Spleen (tissue), 11 donors: ENCODE data around the gene PLEKHN1. TPM values are rescaled to one million over a fixed set of nuclear protein-coding genes. Genes with fewer than 3 reads are reported as not detected.
A peak's percentile ranks its signal among the peaks of the same experiment; 100 is the strongest.

Experiments
- DNase-seq: peaks from one replicate; pipeline ENCODE4 v3.0.0-alpha.2; 2020
- H3K27ac ChIP-seq, 8 donors: fragments of 200-600 bp; sonication (generic) in 7 of 8; 1 replicate in 4 of 8; 2 replicates in 4 of 8; pipeline versions ENCODE4 v1.5.0 to v1.8.0; 2016 to 2021; ENCODE audit warnings: inconsistent platforms in 4 of 8, mild to moderate bottlenecking in 4 of 8, moderate library complexity in 1 of 8
- H3K27me3 ChIP-seq, 7 donors: fragments of 200-600 bp; sonication (generic) in 6 of 7; replicated peaks in 1 of 7; 1 replicate in 4 of 7; 2 replicates in 3 of 7; pipeline versions ENCODE4 v1.5.0 to v1.8.0; 2016 to 2021; ENCODE audit warnings: inconsistent platforms in 3 of 7, mild to moderate bottlenecking in 1 of 7
- H3K36me3 ChIP-seq, 6 donors: fragments of 200-600 bp; sonication (generic) in 5 of 6; 1 replicate in 4 of 6; 2 replicates in 2 of 6; pipeline versions ENCODE4 v1.5.0 to v1.8.0; 2016 to 2021; ENCODE audit warnings: inconsistent platforms in 2 of 6
- H3K4me1 ChIP-seq, 6 donors: fragments of 200-600 bp; sonication (generic) in 5 of 6; 1 replicate in 3 of 6; 2 replicates in 3 of 6; pipeline versions ENCODE4 v1.5.0 to v1.8.0; 2016 to 2021; ENCODE audit warnings: inconsistent platforms in 3 of 6
- H3K4me3 ChIP-seq, 8 donors: fragments of 200-600 bp; sonication (generic) in 7 of 8; 1 replicate in 4 of 8; 2 replicates in 4 of 8; pipeline versions ENCODE4 v1.5.0 to v1.8.0; 2016 to 2021; ENCODE audit warnings: inconsistent platforms in 4 of 8, mild to moderate bottlenecking in 4 of 8, moderate library complexity in 2 of 8
- H3K9me3 ChIP-seq, 8 donors: fragments of 200-600 bp; sonication (generic) in 7 of 8; 1 replicate in 4 of 8; 2 replicates in 4 of 8; pipeline versions ENCODE4 v1.5.0 to v1.8.0; 2016 to 2021; ENCODE audit warnings: inconsistent platforms in 4 of 8
- POLR2A ChIP-seq, 3 donors: fragments of 450-650 bp; IDR thresholded peaks; one replicate each; pipeline ENCODE4 v1.5.1; 2017; ENCODE audit warnings: antibody characterized with exemption in 3 of 3, mild to moderate bottlenecking in 1 of 3
- POLR2AphosphoS5 ChIP-seq, 3 donors: sonication (generic); formaldehyde crosslinking; IDR thresholded peaks; one replicate each; pipeline ENCODE4 v1.5.1; 2017; ENCODE audit warnings: antibody characterized with exemption in 3 of 3
- WGBS, 5 donors: extraction: QIAGEN DNeasy Blood & Tissue Kit in 3 of 5; methylation state at CpG; one replicate each; pipeline versions ENCODE4 v1.1.5 to v1.1.7; 2013 to 2018; 5-methylcytosine and 5-hydroxymethylcytosine counted together
- intact Hi-C: fragments of 100-400 bp; cut with DNase I; formaldehyde crosslinking; loops from one replicate; pipeline ENCODE4 v1.15.0; 2023; ENCODE audit warnings: low total_unique reads
- polyA plus RNA-seq, 3 donors: library from polyadenylated mRNA; stranded (reverse); fragments of 200-250 nt; gene quantifications; one replicate each; pipeline ENCODE4 v1.2.1, GENCODE V29; 2013
- small RNA-seq, 4 donors: library from RNA; depleted of rRNA; stranded (forward); fragments of <200 nt; gene quantifications; one replicate each; pipeline ENCODE3, GENCODE V24; 2016
- total RNA-seq, 7 donors: library from RNA; depleted of rRNA in 3 of 7; stranded (reverse); fragments of >200 nt in 3 of 7; fragmentation: NEBNext Ultra II Directional in 4 of 7; extraction: Animal tissue kit (Norgen Biotek cat#: 25700) in 4 of 7; gene quantifications; one replicate each; pipeline versions ENCODE4 v1.1.0 to v1.2.1, GENCODE V29; 2016 to 2021
- TF ChIP-seq, protein P1 (sequence below), 11 experiments: fragments of 200-600 bp in 7 of 11; fragments of 450-650 bp in 4 of 11; sonication (generic) in 4 of 11; IDR thresholded peaks in 8 of 11; conservative IDR thresholded peaks in 3 of 11; 1 replicate in 7 of 11; 2 replicates in 4 of 11; pipeline versions ENCODE4 v1.4.0 to v1.8.0; 2016 to 2021; ENCODE audit warnings: antibody characterized with exemption in 11 of 11, inconsistent platforms in 4 of 11, mild to moderate bottlenecking in 1 of 11
- donor health status: healthy with polysubstance abuse.
- donor health status: DM: no; HTN: no; CAD: no; lungs with moderate emphysema.
- donor health status: DM: no; HTN: no; CAD: no.
- donor health status: Bipolar disorder and iron deficiency.
- donor health status: healthy.
- donor health status: DM: no; HTN: no; CAD: no.
- donor health status: DM: yes; HTN: yes; CAD: no.

PLEKHN1 gene
- total and polyA plus RNA-seq, 10 donors = 0.17 to 2.2 (median 0.95) TPM

DNA sequence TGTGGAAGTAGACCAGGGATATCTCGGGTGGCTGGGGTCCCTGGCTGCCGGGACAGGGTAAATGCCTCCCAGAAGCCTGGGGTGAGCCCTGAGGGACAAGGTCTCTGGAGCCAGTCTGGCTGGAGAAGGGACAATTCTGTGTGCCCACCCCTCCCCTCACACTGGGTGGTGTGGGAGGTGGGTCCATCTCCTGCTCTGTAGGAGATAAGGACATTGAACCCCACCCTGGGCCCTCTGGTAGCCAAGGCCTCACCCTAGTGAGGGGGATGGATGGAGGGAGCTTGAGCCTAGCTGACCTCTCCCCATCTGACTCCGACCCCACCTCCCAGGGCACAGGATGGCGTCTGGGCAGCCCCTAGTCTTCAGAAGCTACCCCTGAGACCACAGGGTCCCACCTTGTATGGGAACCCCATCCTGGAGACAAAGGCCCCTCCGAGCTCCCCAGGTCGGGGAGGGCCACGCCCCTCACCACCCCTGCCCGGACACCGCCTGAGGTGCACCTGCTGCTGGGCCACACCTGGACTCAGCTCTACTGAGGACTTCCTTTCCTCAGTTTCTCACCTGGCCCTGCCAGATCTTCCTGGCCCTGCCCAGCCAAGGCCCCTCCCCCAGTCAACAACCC is 58.0 kb downstream of the PLEKHN1 start:
- intact Hi-C loops = no loop called here
- Histone ChIP-seq H3K9me3 (no peaks in the 10 kb centered on the region), H3K27ac (no peak overlapping the region), H3K27me3 (peaks cover 0 to 47% (median 15%) of the 10 kb centered on the region in 7 donors), H3K4me1 (peaks cover 9 to 65% (median 27%) of the 10 kb centered on the region in 6 donors), H3K4me3 (no peak overlapping the region), H3K36me3 (no peaks in the 10 kb centered on the region)
- no peak for TF ChIP-seq POLR2AphosphoS5 (IDR thresholded peaks at IDR 0.05)
- TF ChIP-seq, protein P1, sequence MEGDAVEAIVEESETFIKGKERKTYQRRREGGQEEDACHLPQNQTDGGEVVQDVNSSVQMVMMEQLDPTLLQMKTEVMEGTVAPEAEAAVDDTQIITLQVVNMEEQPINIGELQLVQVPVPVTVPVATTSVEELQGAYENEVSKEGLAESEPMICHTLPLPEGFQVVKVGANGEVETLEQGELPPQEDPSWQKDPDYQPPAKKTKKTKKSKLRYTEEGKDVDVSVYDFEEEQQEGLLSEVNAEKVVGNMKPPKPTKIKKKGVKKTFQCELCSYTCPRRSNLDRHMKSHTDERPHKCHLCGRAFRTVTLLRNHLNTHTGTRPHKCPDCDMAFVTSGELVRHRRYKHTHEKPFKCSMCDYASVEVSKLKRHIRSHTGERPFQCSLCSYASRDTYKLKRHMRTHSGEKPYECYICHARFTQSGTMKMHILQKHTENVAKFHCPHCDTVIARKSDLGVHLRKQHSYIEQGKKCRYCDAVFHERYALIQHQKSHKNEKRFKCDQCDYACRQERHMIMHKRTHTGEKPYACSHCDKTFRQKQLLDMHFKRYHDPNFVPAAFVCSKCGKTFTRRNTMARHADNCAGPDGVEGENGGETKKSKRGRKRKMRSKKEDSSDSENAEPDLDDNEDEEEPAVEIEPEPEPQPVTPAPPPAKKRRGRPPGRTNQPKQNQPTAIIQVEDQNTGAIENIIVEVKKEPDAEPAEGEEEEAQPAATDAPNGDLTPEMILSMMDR (IDR thresholded peaks at IDR 0.05 in 8 of 11, conservative IDR thresholded peaks at IDR 0.05 in 3 of 11) = no peak
- TF ChIP-seq POLR2A (IDR thresholded peaks at IDR 0.05) = no peak
- no peak for DNase-seq
- WGBS, 5 donors = 86 to 95% (median 90%) methylated on average over 5 to 9 of the region's 9 CpGs

DNA sequence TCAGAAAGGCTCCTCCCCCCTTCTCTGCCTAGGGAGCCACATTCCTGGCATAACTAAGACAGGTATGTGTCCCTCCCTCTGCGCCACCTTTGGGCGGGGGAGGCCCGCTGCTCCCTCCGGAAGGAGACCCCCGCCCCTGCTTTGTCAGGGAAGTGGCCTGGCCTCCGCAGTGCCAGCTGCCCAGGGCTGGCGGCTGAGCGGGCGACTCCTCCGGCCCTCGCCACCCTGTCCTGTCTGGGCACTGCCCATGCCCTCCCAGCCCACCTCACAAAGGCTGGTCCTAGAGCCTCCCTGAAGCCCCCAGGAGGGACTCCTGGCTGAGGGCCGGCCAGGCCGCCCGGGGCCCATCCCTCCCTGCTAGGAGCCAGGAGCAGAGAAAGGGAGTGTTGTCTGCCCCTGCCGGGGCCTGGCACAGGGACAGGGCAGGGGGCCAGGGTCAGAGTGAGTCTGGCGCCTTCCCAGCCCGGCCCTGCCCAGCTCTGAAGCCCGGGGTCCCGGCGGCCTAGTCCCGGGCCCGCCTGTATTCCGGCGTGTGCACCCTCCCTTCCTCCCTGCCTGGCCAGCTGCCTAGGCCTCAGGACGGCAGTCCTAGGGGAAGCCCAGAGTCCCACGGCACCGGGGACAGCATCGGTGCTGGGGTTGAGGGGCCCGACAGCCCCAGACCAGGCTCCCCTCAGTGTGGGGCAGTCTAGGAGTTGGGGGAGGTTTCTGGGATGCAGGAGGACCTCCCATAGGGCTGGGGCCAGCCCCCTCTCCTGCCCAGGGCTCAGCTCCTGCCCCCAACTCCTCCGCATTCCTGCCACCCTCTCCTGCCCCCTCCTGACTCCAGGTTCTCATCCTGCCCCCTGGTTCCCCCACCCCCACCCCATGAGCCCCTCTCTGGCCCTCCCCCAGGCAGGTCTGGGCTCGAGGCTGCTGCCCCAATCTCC is 58.8 kb downstream of the PLEKHN1 start:
- peaks cover 0 to 45% (median 15%) of the 10 kb centered on the region in 7 donors for H3K27me3 ChIP-seq
- WGBS, 5 donors = 64 to 84% (median 68%) methylated on average over 14 to 31 of the region's 31 CpGs
- intact Hi-C loops = no loop called here
- no peaks in the 10 kb centered on the region for H3K9me3 ChIP-seq
- TF ChIP-seq POLR2AphosphoS5 (IDR thresholded peaks at IDR 0.05) = peak in 1 of 3 donors; percentile 40
- TF ChIP-seq POLR2A (IDR thresholded peaks at IDR 0.05) = no peak
- no peak for DNase-seq
- H3K27ac ChIP-seq = no peak overlapping the region
- peaks cover 9 to 65% (median 27%) of the 10 kb centered on the region in 6 donors for H3K4me1 ChIP-seq
- H3K36me3 ChIP-seq = no peaks in the 10 kb centered on the region
- H3K4me3 ChIP-seq = no peak overlapping the region

Small RNA genes lying within 50 kb of the gene (small RNA-seq; reads per million reads assigned to genes)
- gene AL645608.3 = 0 reads per million in 4 donors

Other genes starting within 250 kb of the PLEKHN1 start
- gene SAMD11, start 42.6 kb upstream of the PLEKHN1 start, total RNA-seq = 10 to 100 TPM in 5 of 7 donors, 1 to 10 TPM in 2; 7.5 to 37.0 (median 18.1) TPM
- 10 to 100 TPM in 2 of 3 donors, 1 to 10 TPM in 1; 7.7 to 33.2 (median 19.8) TPM for gene SAMD11, start 42.6 kb upstream of the PLEKHN1 start, polyA plus RNA-seq
- gene NOC2L, start 7.2 kb upstream of the PLEKHN1 start, total RNA-seq = 10 to 100 TPM; 26.2 to 61.1 (median 44.7) TPM
- 10 to 100 TPM; 46.6 to 73.4 (median 52.8) TPM for gene NOC2L, start 7.2 kb upstream of the PLEKHN1 start, polyA plus RNA-seq
- 10 to 100 TPM; 12.0 to 21.5 (median 18.7) TPM for gene KLHL17, start 5.9 kb upstream of the PLEKHN1 start, total RNA-seq
- gene KLHL17, start 5.9 kb upstream of the PLEKHN1 start, polyA plus RNA-seq = 10 to 100 TPM; 14.1 to 31.6 (median 26.0) TPM
- under 1 TPM in 3 of 7 donors, not detected in 4; 0.39 to 0.85 (median 0.60) TPM for gene PERM1, start 15.6 kb downstream of the PLEKHN1 start, total RNA-seq
- gene PERM1, start 15.6 kb downstream of the PLEKHN1 start, polyA plus RNA-seq = under 1 TPM; 0.20 to 0.80 (median 0.21) TPM
- 10 to 100 TPM in 5 of 7 donors, 1 to 10 TPM in 2; 3.8 to 39.0 (median 15.4) TPM for gene HES4, start 33.6 kb downstream of the PLEKHN1 start, total RNA-seq
- 10 to 100 TPM; 20.8 to 64.3 (median 27.8) TPM for gene HES4, start 33.6 kb downstream of the PLEKHN1 start, polyA plus RNA-seq
- 10 to 100 TPM; 23.3 to 93.8 (median 51.0) TPM for gene ISG15, start 47.0 kb downstream of the PLEKHN1 start, total RNA-seq
- 100 to 1,000 TPM; 131 to 230 (median 163) TPM for gene ISG15, start 47.0 kb downstream of the PLEKHN1 start, polyA plus RNA-seq
- 10 to 100 TPM; 10.6 to 27.2 (median 16.9) TPM for gene AGRN, start 53.6 kb downstream of the PLEKHN1 start, total RNA-seq
- gene AGRN, start 53.6 kb downstream of the PLEKHN1 start, polyA plus RNA-seq = 10 to 100 TPM in 1 of 3 donors, 1 to 10 TPM in 2; 4.6 to 16.3 (median 5.6) TPM
- not detected for gene RNF223, start 107.8 kb downstream of the PLEKHN1 start, total RNA-seq
- not detected for gene RNF223, start 107.8 kb downstream of the PLEKHN1 start, polyA plus RNA-seq
- 10 to 100 TPM; 12.1 to 22.5 (median 18.7) TPM for gene C1orf159, start 149.6 kb downstream of the PLEKHN1 start, total RNA-seq
- gene C1orf159, start 149.6 kb downstream of the PLEKHN1 start, polyA plus RNA-seq = 10 to 100 TPM in 2 of 3 donors, 1 to 10 TPM in 1; 8.5 to 25.7 (median 24.1) TPM
- under 1 TPM in 2 of 7 donors, not detected in 5; 0.17 to 0.34 TPM for gene TTLL10, start 207.4 kb downstream of the PLEKHN1 start, total RNA-seq
- gene TTLL10, start 207.4 kb downstream of the PLEKHN1 start, polyA plus RNA-seq = under 1 TPM in 2 of 3 donors, not detected in 1; 0.02 to 0.03 TPM
- gene TNFRSF18, start 240.1 kb downstream of the PLEKHN1 start, total RNA-seq = 1 to 10 TPM; 5.2 to 9.9 (median 7.5) TPM
- 10 to 100 TPM in 1 of 3 donors, 1 to 10 TPM in 2; 7.2 to 16.3 (median 9.3) TPM for gene TNFRSF18, start 240.1 kb downstream of the PLEKHN1 start, polyA plus RNA-seq
- 10 to 100 TPM in 5 of 7 donors, 1 to 10 TPM in 2; 6.6 to 18.9 (median 12.5) TPM for gene TNFRSF4, start 247.7 kb downstream of the PLEKHN1 start, total RNA-seq
- 10 to 100 TPM; 14.7 to 23.4 (median 14.7) TPM for gene TNFRSF4, start 247.7 kb downstream of the PLEKHN1 start, polyA plus RNA-seq